GM18909 (cell line): ENCODE results near the gene PDIA5.
"Not testable (repeated sequence)": the region's sequence is repeated elsewhere in the genome, so short reads cannot be mapped to it uniquely, and the experiment has no call there.

Experiments used
- ATAC-seq: cut with Tn5 transposase; IDR thresholded peaks from one replicate; pipeline ENCODE4 v1.9.1; 2021; ENCODE audit warnings: mild to moderate bottlenecking; ENCODE audit not compliant: unreplicated experiment, poor library complexity

The PDIA5 gene

DNA sequence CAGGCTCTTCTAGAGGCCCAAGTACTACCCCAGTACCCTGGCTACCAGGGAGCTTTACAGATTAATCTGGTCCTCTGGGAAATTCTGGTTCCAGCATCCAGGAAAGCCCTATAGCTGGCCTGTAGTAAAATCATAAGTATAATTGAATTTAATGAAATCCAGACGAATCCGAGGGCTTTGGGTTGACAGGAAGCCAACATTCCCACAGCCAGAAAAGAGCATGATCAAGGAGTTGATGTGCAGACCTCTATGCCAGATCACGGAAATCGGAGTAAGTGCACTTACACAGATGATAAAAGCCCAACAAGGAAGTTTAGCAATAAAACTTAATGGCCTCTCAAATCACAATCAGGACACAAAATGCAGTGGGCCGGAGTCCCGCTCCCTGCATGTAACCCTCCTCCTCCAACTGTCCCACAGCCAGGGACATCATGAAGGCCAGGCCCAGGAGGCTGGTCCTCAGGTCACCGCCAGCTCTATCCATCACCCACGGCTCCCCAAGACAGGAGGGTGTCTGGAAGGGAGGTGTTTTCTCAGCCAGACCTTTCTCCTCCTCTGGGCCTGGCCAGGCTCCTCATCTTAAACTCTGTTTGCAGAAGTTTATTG lies 72.1 kb downstream of the PDIA5 start:
- ATAC-seq = no peak

DNA sequence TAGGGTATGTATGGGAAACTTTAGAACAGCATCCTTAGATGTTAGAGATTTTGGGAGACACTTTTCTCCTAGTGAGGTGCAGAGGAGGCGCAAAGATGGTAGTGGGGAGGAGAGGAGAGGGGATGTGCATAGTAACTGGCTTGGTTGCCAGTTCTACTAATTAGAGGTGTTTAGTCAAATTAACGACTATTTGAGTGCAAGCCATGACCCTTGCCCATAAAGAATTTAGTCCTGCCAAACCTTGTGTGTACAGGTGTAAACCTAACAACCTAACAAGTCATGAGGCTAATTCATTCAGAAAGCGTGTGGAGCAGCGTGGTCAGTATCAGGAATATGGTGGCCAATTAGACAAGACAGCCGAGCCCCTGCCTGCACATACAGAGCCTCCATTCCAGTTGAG lies 72.7 kb downstream of the PDIA5 start:
- ATAC-seq = no peak

DNA sequence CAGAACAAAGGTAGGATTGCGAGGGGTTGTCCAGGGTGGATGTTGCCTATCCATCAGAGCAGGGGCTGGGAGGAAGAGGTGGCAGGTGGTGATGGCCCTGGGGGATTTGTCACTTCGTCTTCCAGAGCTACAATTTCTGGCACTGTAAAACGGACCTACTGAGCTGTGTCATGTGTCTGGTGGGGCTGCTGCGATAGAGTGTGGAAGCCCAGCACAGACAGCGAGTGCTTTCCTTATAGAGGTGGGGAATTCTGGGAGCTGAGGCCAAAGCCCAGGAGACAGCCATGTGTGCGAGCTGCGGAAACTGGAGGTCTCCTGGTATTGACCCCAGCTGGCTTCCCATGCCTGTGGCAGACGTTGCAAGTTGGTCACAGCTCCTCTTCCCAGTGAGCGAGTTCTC lies 73.7 kb downstream of the PDIA5 start:
- no peak for ATAC-seq

DNA sequence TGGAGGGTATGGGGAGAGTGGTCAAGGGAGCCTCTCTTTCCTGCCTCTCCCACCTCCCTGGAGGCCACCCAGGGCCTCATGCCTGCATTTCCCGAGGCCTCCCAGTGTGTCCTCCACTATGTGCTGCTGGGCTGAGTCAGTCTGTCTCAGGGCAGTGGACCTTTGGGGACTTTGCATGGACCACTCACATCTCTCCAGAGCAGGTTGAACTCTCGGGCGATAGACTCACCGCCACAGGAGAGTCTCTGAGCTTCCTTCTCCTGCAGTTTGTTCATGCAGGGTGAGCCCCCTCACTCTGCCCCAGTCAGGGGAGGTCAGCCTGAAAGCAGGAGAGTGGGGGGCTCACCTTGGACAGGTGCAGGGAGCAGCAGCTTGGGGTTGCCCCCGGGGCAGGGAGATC lies 74.5 kb downstream of the PDIA5 start:
- no peak for ATAC-seq

DNA sequence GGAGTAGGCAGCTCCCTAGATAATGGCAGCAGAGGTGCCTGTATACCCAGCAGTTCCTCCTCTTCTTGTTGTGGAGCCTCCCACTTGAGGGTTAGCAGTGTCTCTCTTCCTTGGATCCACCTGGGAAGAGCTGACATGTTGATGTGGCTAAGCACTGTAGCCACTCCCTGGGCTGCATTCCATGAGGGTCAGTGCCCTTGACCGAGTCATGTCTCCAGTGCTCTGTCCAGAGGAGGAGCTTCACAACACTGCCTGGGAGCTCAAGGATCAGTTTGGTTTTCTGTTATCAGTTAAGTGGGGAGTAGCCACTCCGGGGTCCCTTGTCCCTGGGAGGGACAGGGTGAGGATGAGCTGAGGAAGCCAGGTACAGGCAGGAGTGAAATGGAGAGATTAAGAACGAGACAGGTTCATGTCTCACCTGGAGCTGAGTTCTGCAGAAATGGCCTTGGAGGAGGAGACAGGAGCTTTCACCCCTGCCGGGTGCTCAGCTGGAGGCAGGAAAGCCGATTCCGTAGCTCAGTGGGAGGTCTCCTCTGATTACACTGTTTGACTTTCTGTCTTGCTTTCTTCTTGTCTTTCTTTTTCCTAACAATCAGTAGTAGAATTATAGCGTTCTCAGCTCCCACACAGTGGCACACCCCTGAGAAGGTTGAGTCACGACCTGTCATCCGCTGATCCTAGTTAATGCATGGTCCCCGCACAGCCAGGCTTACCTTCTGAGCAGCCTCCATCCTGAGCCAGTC lies 77.0 kb downstream of the PDIA5 start:
- no peak for ATAC-seq

DNA sequence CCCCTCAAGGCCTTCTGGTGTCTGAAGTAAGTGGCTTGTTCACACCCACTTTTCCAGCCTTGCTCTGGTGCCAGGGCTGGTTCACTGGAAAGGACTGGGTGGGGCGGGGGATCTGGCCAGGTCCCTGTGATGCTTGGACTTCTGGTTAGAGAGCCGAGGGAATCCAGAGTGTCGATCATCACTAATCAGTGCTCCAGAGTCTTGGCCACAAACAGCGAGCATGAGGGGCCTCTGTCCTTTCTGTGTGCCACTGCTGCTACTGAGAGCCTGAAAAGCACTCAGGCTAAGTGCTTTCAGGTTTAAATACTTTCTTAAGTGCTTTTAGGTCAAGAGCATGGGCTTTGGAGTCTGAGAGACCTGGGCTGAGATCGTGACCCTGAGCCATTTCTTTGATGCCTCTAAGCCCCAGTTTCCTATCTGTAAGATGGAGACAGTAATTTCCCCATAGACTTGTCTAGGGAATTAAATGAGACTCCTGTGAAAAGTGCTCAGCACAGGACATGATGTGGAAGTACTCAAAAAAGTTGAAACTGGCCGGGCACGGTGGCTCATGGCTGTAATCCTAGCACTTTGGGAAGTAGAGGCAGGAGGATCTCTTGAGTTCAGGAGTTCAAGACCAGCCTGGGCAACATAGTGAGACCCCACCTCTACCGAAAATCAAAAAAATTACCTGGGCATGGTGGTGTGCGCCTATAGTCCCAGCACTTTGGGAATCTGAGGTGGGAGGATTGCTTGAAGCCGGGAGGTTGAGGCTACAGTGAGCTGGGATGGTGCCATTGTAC lies 81.1 kb downstream of the PDIA5 start:
- no peak for ATAC-seq

DNA sequence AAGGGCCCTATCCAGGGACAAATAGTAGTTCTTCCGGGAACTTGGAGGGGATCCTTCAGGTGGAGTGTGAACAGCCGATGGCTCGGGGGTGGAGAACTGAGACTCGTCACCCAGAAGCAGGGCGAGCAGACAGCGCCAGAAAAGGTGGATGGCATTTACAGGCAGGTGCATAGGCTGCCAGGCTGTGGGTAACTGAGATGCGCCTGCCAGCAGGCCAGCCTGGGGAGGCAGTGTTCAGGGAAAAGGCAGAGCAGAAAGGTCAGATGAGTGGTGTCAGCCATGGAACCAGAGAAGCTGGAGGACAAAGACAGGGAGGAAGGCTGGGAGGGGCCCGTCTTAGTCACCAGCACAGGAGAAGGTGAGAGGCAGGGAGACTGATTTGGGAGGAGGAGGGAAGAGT lies 81.9 kb downstream of the PDIA5 start:
- ATAC-seq = no peak

DNA sequence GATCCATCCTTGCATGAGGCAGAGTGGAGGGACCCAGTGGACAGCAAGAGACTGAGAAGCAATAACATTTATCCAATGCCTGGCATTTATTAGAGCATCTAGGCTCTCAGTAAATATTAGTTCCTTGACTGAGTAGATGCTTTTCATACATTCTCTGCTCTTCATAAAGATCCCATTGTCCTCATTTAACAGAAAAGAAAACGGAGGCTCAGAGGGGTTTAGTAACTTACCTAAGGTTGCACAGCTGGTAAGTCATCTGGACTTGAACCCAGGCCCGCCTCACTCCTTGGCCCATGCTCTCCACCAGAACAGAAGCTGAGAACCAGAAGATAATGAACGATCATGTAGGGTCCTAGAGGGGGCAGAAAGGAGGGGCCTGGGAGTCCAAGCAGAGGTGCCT lies 82.7 kb downstream of the PDIA5 start:
- no peak for ATAC-seq

DNA sequence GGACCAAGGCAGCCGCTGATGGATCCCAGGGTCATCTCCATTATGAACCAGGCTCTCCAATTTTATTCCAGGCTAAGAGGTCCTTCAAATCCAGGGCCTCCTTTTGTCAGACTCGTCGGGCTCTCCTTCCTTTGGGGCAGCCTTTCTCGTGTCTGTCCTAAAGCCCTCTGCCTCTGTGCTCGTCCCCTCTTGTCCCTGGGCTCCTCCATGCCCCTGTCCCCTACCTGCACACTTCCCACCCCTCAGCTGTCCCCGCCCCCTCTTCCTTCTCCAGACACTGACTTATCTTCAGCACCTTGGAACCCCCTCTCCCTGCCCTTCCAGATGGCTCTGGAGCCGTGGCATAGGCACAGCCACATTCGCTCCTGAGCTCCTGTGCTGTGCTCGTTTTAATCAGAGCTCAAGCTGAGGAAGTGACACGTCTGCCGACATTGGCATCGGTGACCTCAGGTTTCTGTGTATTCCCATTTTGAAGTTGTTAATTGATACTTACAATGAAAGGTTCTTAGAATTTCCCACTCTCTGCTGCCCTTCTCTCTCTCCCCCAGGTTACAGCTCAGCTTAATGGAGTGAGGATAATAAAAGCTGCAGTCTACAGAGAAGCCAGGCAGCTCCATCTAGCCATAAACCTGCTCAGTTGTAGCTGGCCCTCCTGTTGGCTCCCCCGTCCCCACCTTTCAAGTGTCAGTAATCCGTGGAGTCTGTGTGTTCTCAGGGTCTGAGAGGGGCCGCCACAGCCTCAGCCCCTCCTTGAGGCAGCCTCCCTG lies 83.8 kb downstream of the PDIA5 start:
- no peak for ATAC-seq

DNA sequence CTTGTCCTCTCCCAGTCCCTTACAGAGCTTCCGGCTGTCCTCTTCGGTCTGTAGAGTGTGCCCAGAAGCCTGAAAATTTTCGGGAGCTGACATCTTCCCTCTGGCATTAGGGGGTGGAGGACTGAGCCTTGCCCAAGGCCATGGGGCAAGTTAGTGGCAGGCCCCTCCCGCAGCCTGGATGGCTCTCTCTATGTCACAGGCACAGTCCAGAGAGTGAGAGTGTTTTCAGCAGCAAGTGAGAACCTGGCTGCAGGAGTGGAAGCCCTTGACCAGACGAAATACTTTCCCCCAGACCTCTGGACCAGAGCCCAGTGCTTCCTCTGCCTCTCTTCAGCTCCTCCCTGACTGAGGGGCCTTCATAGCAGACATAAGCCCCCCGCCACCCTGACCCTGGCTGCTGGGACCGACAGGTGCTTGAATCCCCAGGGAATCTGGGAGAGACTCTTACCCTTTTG lies 84.5 kb downstream of the PDIA5 start:
- ATAC-seq = no peak

DNA sequence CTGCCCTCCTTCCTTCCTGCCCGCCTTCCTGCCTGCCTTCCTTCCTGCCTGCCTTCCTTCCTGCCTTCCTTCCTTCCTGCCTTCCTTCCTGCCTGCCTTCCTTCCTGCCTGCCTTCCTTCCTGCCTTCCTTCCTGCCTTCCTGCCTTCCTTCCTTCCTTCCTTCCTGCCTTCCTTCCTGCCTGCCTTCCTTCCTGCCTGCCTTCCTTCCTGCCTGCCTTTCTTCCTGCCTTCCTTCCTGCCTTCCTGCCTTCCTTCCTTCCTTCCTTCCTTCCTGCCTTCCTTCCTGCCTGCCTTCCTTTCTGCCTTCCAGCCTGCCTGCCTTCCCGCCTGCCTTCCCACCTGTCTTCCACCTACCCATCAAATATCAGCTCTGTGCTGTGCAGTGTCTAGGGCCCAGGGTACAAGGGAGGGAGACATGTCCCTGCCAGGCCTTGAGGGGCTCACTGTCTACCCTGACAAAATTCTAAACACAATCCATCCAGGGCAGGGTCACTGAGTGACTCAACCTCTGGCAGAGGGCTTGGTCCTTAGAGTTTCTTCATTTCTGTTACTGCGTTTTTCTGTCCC lies 85.1 kb downstream of the PDIA5 start:
- ATAC-seq = not testable (repeated sequence)

DNA sequence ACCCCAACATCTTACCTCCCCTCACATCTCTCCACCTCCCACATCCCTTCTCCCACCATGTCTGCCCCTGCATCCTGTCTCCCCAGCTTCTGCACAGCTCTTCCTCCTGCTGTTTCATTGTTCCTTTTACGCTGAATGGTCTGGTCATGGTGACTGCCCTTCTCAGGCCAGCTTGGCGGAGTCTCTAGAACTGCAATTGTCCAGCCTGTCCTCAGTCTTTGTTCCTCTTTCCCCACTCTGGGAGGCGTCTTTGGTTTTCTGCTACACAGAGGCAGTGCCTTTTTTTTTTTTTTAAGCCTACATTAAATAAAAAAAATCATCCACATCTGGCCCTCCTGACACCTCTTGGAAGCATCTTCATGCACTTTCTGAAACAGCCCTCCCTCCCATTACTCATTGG lies 85.9 kb downstream of the PDIA5 start:
- ATAC-seq = no peak

DNA sequence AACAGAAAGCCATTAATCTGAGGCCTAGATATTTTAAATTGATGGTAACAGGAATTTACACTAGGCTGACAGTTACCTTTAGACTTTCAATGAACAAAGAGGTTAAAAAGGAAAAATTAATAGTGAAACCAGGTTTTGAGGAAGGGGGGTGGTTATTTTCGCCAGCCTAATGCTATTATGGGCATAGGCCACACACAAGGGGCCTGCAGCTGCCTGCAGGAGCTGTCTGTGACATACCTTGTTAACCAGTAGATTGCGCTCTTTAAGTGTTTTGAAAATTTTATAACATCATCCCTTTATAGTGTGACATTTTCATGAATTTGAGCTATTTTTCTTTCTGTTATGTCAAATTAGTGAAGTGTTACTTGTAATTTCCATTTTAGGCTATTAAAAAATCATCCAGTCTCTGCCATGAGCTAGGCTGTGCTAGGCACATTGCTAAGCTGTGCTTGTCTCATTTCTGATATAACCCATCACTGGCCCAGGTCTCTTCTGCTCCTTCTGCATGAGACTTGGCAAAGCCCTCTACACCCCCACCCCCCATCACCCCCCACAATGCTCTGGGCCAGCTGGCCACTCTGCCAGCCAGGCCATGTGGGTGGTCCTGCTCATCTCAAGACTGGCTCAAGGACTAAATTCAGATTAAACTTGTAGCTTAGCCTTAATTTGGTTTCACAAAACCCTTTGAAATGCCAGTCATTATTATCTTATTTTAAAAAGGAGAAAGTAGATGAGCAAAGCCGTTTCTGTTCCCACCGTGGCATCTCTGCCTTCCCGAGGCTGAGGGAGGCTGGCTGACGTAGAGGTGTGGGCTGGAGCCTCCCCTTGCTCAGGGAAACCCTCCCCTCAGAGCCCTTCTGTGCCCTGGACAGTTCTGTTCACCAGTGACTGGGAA lies 86.5 kb downstream of the PDIA5 start:
- no peak for ATAC-seq

DNA sequence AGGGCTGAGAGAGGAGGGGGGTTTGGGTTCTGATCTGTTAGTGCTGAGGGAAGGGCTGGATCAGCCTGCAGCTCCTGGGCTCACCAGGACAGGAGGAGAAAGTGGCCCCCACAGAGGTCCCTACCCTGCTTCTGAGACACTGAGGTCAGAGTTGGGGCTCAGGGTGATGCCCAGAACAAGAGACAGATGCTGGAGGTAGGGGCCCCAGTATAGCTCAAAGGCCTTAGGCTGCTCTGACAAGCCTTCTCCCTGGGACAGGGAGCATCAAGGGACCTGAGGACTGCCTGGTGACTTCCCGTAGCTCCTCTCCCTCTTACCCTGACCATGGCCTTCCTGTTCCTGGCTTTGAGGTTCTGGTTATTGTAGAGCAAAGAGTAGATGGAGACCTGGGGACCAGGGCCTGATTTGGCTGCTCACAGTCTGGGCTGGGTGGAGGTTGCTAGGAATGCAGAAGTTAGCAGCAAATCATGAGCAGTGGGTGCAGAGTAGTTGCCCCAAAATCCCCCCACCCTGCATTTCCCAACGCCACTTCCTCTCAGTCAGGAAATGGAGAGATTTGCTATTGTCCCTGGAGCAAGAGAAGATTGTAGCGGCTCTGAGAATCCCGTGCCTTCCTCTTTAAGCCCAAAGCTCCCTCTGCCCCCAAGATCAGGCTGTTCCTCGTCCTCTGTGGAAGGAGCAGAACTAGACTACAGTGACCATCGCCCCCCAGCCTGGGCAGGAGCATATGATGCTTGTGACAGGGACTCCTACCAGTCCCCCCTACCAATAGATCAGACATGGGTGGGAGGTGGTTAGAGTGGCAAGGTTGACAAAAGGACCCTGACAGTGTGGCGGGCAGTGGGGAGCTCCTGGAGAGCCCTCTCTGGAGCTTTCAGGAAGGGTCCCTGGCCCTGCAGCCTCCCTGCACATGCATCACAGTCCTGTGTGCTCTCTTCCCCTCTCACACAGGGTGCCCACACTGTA lies 87.5 kb downstream of the PDIA5 start:
- no peak for ATAC-seq

DNA sequence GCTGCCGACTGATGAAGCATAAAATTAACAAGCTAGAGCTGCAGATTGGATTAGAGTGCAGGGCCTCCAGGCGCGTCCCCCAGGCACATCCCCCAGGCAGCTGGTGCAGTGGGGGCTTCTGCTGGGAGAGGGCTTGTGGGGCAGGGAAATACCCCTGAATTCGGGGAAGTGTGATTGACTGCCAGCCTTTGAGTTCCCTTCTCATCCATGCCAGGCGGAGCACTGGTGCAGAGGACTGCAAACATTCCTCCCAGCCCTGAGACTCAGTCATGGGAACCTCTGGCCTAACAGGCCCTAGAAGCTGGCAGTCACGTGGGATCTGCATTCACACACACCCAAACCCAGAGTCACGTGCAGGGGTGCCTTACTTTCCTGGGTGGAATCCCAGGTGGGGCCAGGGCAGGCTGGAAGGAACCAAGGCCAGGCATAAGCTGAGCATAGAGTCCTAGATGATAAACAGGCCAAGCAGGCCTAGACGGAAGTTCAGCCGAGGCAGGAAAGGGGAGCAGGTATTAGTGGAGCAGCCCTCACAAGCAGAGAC lies 88.7 kb downstream of the PDIA5 start:
- no peak for ATAC-seq

DNA sequence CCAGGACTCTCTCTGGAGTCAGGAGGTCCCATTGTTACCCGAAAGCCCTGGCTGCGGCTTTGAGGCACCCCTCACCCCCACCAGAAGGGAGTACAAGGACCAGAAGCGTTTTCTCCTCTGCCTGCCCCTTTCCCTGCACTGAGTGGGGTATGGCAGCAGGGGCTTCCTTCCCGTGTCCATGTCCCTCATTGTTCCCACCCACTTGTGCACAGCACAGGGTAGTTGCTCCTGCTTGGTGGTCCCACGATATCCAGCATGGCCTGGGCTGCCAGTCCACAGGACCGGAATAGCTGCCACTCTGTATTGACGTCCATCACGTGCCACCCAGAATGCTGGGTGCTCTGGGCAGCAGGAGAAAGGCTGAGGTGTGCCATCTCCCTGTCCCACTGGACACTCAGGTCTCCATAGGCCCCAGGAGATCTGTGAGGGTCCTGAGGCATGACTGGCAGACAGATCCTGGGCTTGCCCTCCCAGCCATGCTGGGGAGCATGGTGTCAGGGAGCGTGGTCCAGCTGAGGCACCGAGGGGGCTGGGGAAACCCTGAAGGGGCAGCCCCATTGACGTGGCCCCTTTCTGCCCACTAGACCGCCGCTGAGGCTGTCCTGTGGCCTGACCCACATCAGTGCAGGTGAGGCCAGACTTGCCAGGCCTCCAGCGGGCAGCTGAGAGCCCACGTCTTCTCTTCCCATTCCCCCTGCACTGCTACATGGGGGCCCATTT lies 89.6 kb downstream of the PDIA5 start:
- ATAC-seq = no peak

DNA sequence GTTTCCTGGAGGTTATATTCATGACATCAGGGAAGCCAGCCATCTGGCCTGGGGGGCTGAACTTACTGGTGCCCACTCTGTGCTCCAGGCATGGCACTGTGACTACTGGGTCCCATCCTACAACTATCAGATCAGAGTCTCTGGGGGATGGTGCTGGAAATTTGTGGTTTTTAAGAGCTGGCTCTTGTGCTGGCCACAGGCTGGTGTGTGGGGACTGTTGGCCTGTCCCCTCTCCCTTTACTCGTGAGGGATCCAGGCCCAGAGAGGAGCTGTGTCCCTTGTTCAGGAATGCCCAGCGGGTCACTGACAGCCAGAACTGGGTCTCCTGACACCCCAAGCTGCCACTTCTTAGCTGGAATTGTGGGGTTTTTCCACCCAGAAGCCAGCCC lies 90.4 kb downstream of the PDIA5 start:
- no peak for ATAC-seq
